Activated T-helper 9 cell treated with anti-CD3 and anti-CD28 coated beads, Interleukin-2, amount 50 U/mL, for 16 hours (primary cell): ENCODE measurements around the gene FBXL12.
A peak's percentile ranks its signal among the peaks of the same experiment; 100 is the strongest.
"Not testable (repeated sequence)": the region's sequence is repeated elsewhere in the genome, so short reads cannot be mapped to it uniquely, and the experiment has no call there.

Experiments
- DNase-seq: peaks from one replicate; pipeline ENCODE4 v3.0.0-alpha.2; 2020; ENCODE audit warnings: low read depth

Gene FBXL12, protein sequence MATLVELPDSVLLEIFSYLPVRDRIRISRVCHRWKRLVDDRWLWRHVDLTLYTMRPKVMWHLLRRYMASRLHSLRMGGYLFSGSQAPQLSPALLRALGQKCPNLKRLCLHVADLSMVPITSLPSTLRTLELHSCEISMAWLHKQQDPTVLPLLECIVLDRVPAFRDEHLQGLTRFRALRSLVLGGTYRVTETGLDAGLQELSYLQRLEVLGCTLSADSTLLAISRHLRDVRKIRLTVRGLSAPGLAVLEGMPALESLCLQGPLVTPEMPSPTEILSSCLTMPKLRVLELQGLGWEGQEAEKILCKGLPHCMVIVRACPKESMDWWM

DNA sequence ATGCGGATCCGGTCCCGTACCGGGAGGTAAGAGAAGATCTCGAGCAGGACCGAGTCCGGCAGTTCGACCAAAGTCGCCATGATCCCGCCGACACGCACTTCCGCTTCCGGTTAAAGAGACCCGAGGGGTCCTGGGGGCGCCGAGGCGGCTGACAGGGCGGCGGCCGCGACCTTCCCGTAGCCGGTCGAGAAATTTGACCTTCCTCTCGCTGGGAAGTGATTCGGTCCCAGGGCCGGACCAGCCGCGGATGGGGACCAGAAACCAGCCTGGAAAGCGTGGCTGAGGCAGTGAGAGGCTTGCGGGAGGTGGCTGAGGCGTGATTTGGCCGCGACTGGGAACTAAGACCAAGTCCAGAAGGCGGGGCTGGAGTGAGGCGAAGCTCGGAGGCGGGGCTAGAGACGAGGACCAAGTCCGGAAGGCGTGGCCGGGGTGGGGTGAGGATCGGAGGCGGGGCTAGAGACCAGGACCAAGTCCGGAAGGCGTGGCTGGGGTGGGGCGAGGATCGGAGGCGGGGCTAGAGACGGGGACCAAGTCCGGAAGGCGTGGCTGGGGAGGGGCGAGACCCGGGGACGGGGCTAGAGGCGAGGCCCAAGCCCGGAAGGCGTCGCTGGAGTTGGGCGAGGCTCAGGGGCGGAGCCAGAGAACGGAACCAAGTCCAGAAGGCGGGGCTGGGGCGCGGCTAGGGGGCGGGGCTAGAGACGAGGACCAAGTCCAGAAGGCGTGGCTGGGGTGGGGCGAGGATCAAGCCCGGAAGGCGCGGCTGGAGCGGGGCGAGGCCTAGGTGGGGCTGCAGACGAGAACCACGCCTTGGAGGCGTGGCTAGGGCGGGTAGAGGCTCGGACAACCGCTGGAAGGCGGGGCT is at the start of gene FBXL12:
FBXL12 (minus strand) TSS at position 346 of the 862 bp plus-strand sequence; CDS start at position 80, 266 bp downstream.
- peak; percentile 100 for DNase-seq

DNA sequence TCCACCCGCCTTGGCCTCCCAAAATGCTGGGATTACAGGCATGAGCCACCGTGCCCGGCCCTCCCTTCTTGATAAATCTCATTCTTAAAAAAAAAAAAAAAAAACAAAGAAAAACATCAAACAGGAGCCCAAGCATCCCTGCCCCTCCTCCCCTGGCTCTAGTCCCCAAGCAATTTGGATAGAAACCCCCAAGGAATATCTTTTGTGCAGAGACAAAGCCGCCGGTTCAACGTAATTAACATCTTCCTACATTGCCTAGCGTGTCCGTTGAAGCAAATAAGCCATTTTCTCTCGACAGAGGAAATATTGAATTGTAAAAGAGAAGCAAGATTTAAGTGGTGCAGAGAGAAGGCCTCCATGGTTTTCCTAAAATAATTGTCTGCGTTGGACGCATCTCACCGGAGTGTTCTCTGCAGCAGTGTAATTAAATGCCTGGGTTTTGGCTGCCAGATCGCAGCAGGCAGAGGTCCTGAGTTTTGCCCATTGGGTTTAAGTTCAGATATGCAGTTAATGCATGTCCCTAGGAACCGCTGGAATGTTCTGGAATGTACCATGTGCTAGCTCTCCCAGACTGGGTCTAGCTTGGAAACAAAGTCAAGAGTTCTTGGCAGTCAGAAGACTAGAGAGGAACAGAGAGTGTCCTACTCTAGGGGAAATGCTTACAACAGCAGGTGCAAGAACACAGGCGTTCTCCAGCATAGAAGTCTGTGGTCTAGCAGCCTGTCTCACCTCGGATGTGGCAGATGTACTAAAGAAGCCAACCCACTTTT is 47.0 kb upstream of the FBXL12 start:
- no peak for DNase-seq

DNA sequence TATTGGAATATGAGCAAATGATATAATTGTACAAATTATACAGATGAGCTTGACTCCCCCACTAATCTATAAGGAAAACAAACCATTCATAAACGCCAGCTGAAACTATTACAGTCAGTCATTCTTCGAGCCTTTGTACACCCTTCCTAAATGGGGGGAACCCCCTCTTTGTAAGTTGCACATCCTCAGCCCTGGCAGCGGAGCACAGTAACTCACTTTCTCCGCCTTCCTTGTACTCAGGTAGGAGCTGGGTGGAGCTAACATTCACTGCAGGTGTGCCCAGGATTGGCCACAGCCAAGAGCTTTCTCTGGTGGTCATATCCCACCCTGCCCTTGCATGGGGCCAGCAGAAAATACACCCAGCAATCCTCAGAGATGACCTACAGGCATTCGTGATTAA is 44.9 kb upstream of the FBXL12 start:
- no peak for DNase-seq

DNA sequence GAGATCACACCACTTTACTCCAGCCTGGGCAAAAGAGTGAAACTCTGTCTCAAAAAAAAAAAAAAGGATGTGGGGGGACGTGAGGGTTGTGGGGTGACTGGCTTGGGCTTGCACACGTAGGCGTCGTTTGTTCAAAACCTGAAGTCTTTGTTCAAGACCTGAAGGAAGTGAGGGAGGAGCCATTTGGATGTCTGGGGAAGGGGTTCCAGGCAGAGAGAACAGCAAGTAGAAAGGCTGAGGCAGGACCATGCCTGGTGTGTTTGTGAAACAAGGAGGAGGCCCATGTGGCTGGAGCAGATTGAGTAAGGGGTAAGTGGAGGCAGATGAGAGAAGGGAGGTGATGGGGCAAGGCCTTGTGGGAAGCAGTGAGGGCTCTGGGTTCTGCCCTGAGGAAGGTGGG is 44.1 kb upstream of the FBXL12 start:
- no peak for DNase-seq

GRCh38 chr19:9861503-9861902 is 42.6 kb upstream of the FBXL12 start:
- no peak for DNase-seq

DNA sequence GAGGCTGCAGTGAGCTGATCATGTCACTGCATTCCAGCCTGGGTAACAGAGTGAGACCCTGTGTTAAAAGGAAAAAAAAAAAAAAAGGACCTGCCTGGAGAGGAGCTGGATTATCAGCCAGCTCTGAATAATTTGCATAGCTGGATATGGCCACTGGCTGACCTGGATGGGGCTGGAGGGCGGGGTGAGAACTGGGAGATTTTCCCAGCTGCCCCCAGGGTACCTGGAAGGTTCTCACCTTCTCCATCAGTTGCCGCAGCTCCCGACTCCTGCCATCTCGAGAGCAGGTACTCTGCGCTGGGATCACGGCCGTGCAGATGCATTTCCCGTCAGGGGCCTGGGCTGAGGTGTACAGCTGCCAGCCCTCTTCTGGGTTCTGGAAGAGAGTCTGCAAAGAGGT is 41.5 kb upstream of the FBXL12 start:
- DNase-seq = no peak

DNA sequence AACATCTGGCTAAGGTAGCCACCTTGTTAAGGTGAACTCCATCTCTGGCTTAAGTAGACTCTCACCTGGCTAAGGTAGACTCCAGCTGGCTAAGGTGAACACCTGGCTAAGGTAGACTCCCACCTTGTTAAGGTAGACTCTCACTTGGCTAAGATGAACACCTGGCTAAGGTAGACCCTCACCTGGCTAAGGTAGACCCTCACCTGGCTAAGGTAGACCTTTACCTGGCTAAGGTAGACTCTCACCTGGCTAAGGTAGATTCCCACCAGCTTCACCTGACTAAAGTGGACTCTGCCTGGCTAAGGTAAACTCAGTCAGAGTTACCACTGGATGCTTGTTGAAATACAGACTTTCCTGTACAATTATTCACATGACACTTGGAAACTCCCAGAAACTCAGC is 39.9 kb upstream of the FBXL12 start:
- no peak for DNase-seq

DNA sequence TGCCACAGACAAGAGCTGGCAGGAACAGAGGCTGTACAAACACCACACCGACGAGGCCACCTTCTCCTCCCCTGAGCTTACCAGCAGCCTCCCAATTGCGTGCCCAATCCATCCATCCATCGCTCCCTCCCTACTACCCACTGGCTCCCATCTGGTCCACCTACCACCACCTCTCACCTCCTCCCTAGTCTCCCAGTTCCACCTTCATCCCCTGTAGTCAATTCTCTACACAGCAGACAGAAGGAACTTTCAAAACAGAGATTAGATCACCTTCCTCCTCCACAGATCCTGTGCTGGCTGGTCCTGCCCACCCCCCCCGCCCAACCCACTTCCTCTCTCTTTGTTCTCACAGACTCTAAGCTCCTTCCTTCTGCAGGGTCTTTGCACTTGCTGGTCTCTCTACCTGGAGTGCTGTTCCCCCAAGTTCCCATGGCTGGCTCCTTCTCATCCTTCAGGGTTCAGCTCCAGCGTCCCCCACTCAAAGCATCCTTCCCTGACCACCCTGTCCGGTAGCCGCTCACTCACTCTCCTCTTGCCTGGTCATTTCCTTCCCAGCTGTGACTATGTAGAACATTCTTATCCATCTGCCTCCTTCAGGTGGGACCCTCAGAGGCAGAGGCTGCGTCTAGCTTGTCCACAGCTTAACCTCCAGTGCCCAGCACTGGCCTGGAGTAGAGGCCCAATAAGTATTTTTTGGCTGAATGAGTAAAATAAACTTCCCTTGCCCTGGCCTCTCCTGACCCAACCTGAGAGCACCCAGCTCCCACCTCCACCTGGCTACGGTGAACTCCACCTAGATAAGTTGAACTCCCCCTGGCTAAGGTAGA is 39.3 kb upstream of the FBXL12 start:
- no peak for DNase-seq

DNA sequence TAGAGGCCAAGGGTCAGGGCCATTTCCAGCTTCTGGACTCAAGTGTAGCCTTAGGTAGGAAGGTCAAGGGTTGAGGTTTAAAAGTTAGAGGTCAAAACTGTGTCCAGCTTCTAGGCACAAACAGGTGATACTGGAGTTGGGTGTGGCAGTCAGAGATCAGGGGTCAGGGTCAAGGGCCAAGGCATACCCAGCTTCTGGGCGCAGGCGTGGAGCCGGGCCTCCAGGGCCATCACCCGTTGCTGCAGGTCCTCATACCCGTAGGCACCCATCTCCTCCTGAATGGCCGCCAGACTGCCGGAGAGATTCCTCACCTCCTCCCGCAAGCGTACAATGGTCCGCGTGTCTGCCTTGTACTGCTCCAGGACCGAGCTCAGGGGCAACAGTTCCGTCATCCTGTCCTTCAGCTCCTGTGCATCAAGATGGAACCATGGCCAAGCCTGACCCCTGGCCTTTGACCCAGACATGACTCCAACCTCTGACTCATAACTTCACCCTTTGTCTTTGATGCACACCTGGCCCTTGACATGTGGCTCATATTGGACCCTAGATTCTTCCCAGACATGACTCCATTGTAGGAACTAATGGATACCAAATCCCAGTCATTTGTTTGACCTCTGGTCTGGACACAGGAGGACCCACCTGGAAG is 38.3 kb upstream of the FBXL12 start:
- DNase-seq = no peak

DNA sequence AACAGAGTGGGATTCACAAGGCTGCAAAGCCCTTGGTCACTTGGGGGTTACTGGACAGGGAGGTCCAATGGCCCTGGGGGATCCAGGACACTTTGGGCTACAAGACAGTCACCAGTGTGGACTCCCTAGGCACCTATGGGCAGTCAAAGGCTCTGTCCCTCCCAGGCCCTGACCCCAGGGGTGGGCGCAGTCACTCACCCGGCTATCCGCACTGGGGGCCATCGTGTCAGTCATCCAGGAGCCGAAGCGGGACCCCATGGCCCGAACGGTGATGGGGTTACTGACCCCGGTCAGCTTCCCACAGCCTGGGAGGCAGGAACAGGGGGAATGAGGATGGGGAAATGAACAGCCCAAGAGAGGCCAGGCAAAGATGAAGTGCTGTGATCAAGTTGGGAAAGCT is 37.7 kb upstream of the FBXL12 start:
- DNase-seq = no peak

DNA sequence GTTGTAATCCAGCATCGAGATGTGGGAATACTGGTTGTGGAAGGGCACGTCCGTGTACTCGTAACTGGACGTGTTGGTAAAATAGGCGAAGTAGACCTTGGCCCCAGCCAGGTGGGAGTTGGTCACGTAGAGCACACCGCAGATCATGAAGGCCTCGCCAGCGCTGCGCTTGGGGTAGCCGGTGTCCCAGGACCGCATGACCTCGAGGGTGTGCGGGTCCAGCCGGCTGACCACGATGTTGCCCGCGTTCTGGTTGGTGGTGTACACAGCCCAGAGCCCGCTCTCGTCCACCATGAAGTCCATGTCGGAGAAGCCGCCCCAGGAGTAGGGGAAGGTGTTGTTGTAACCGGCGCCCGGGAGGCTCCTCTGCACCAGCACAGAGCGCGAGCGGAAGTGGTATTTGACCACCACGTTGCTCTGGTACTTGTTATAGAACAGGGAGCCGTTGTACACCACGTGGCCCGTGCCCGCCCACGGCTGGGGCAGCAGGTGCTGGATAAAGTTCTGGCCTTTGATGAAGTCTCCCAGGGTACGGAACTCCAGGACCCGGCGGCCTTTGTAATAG is 35.5 kb upstream of the FBXL12 start:
- DNase-seq = no peak

GRCh38 chr19:9850235-9850959 is 31.5 kb upstream of the FBXL12 start:
- DNase-seq = no peak

DNA sequence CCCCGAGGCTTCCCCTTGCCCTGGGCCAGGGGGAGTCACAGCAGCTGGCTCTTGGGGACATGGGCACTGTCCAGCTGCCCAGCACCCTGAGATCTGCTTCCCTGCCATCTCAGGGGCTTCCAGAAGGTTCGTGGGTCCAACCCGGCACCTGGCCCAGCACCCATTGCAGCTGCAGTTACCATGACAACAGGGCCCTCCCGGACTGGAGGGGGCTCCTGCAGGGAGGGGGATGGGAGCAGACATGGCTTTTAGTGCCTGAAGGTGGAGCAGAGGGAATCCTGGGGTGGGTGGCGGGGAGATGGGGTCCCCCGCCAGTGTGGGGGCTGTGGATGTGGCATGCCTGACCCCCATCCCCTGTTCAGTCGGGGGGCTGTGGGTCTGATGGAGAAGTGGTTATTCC is 30.9 kb upstream of the FBXL12 start:
- DNase-seq = no peak

- no peak for DNase-seq
These were observed 29.9 kb upstream of the FBXL12 start for GRCh38 chr19:9848762-9849161.

GRCh38 chr19:9848060-9848459 is 29.2 kb upstream of the FBXL12 start:
- DNase-seq = no peak

GRCh38 chr19:9847087-9847671 is 28.3 kb upstream of the FBXL12 start:
- peak; percentile 34 for DNase-seq

- not testable (repeated sequence) for DNase-seq
These were observed 24.9 kb upstream of the FBXL12 start for GRCh38 chr19:9843626-9844273.

GRCh38 chr19:9842834-9843625 is 24.2 kb upstream of the FBXL12 start:
- no peak for DNase-seq
